ENCODE results near the gene SYAP1.
"Not testable (repeated sequence)": the region's sequence is repeated elsewhere in the genome, so short reads cannot be mapped to it uniquely, and the experiment has no call there.

GRCh38 chrX:16726347-16726988, 7.1 kb downstream of the SYAP1 start:
- not testable (repeated sequence) for TF ChIP-seq TAF1, POLR2A (IDR thresholded peaks at IDR 0.05; ENCODE audit: low read depth, low read length)
